Esophagus muscularis mucosa (tissue), 4 donors: ENCODE results near the gene FXYD3.

Source experiments
- CTCF ChIP-seq, 3 experiments: fragments of 200-600 bp in 2 of 3; fragments of 450-650 bp in 1 of 3; sonication (generic) in 2 of 3; IDR thresholded peaks; one replicate each; pipeline ENCODE4 v1.5.1; 2017 to 2019; ENCODE audit warnings: antibody characterized with exemption in 3 of 3, mild to moderate bottlenecking in 2 of 3, moderate library complexity in 1 of 3
- EP300 ChIP-seq: sonication (generic); formaldehyde crosslinking; IDR thresholded peaks from one replicate; pipeline ENCODE4 v1.6.1; 2017; ENCODE audit warnings: antibody characterized with exemption
- POLR2A ChIP-seq: fragments of 450-650 bp; IDR thresholded peaks from one replicate; pipeline ENCODE4 v1.6.1; 2017; ENCODE audit warnings: antibody characterized with exemption, moderate library complexity, mild to moderate bottlenecking, low read depth

- peak; percentile 28 to 53 (median 42) for TF ChIP-seq CTCF (IDR thresholded peaks at IDR 0.05)
- TF ChIP-seq EP300 = no peak
- peak; percentile 32 for TF ChIP-seq POLR2A
Observed at GRCh38 chr19:35140962-35141836, 25.6 kb downstream of the FXYD3 start.
